HCT116 (cell line): Measurements from ENCODE around the gene DENND2A. TPM values are rescaled to one million over a fixed set of nuclear protein-coding genes. Genes with fewer than 3 reads are reported as not detected.

Experiments used
- ATAC-seq: fragments of 200-7000 bp; cut with Tn5 transposase; 2 replicates; pipeline ENCODE4 v1.9.1; 2020; ENCODE audit warnings: mild to moderate bottlenecking, moderate library complexity
- BruUV-seq: library from RNA; stranded (reverse); fragments of 400-500 nt; replicated peaks from 2 replicates; lab custom pipeline; 2021; lab: Mats Ljungman, UMichigan
- CTCF ChIA-PET: fragments of 300-600 bp; sonication (Branson Sonifier 250); formaldehyde crosslinking; loops from one replicate; lab custom pipeline; 2021; ENCODE audit warnings: antibody characterized with exemption; lab: Charles Lee
- POLR2A ChIA-PET: fragments of 300-600, 350-600 bp; sonication (Branson Sonifier 250); formaldehyde crosslinking; loops from one replicate; lab custom pipeline; 2021; ENCODE audit warnings: antibody characterized with exemption; lab: Charles Lee
- RAD21 ChIA-PET, 2 experiments: fragments of 300-600 bp; sonication (Branson Sonifier 250); formaldehyde crosslinking; loops; one replicate each; lab custom pipeline; 2023; ENCODE audit warnings: low total read pairs in 2 of 2; ENCODE audit not compliant: uncharacterized antibody in 2 of 2, unreplicated experiment in 2 of 2, low non-redundant PET in 1 of 2; lab: Charles Lee
- DNase-seq: peaks from one replicate; pipeline ENCODE4 v3.0.0-alpha.2; 2010; ENCODE audit warnings: low read depth, low spot score
- H2AFZ ChIP-seq: fragments of 200-600 bp; shearing (Covaris generic), sonication (generic); 2 replicates; pipeline ENCODE4 v1.6.1; 2017; ENCODE audit warnings: low read depth, mixed run types, mixed read lengths, antibody characterized with exemption, low read length; ENCODE audit not compliant: poor library complexity, severe bottlenecking
- H3K27ac ChIP-seq: 2 replicates; pipeline ENCODE4 v1.5.1; 2012; ENCODE audit warnings: low read depth, low read length
- H3K27me3 ChIP-seq: fragments of 200-600 bp; sonication (generic); 2 replicates; pipeline ENCODE4 v1.6.1; 2016; ENCODE audit warnings: mixed run types, low read length, mixed read lengths; ENCODE audit not compliant: insufficient read depth
- H3K36me3 ChIP-seq, 2 experiments: fragments of 200-500 bp in 1 of 2; fragments of 200-600 bp in 1 of 2; sonication (Bioruptor generic) in 1 of 2; sonication (generic) in 1 of 2; 2 replicates each; pipeline versions ENCODE4 v1.5.1 to v1.6.1; 2014 to 2016; ENCODE audit warnings: low read length in 2 of 2, inconsistent platforms in 1 of 2, mixed read lengths in 1 of 2, mixed run types in 1 of 2; ENCODE audit not compliant: insufficient read depth in 2 of 2, control insufficient read depth in 1 of 2
- H3K4me1 ChIP-seq, 2 experiments: fragments of 200-600 bp in 1 of 2; sonication (generic) in 1 of 2; 2 replicates each; pipeline versions ENCODE4 v1.5.1 to v1.6.1; 2012 to 2017; ENCODE audit warnings: low read length in 2 of 2, inconsistent platforms in 1 of 2, mild to moderate bottlenecking in 1 of 2, mixed read lengths in 1 of 2, mixed run types in 1 of 2, moderate library complexity in 1 of 2; ENCODE audit not compliant: insufficient read depth in 2 of 2, control insufficient read depth in 1 of 2
- H3K4me2 ChIP-seq: fragments of 200-600 bp; sonication (generic); 2 replicates; pipeline ENCODE4 v1.6.1; 2017; ENCODE audit warnings: mixed run types, low read length, mixed read lengths
- H3K4me3 ChIP-seq, 2 experiments: fragments of 200-600 bp in 1 of 2; sonication (generic) in 1 of 2; replicated peaks in 1 of 2; 2 replicates each; pipeline ENCODE4 v1.5.1; 2011 to 2016; ENCODE audit warnings: low read length in 2 of 2, control low read depth in 1 of 2, low read depth in 1 of 2, mild to moderate bottlenecking in 1 of 2, mixed read lengths in 1 of 2, mixed run types in 1 of 2
- H3K79me2 ChIP-seq: fragments of 200-600 bp; sonication (generic); 2 replicates; pipeline ENCODE4 v1.6.1; 2017; ENCODE audit warnings: mild to moderate bottlenecking, mixed run types, low read length, moderate library complexity, mixed read lengths; ENCODE audit not compliant: insufficient read depth
- H3K9ac ChIP-seq: fragments of 200-600 bp; sonication (generic); 2 replicates; pipeline ENCODE4 v1.6.1; 2016; ENCODE audit warnings: low read length, mixed read lengths
- H3K9me2 ChIP-seq: fragments of 200-600 bp; sonication (generic), shearing (Covaris generic); 2 replicates; pipeline ENCODE4 v1.6.1; 2017; ENCODE audit warnings: mixed run types, mild to moderate bottlenecking, moderate library complexity; ENCODE audit not compliant: insufficient read depth
- H3K9me3 ChIP-seq, 2 experiments: fragments of 200-500 bp in 1 of 2; fragments of 200-600 bp in 1 of 2; sonication (Bioruptor generic) in 1 of 2; sonication (generic) in 1 of 2; 2 replicates each; pipeline ENCODE4 v1.6.1; 2014 to 2017; ENCODE audit warnings: low read length in 2 of 2, mixed read lengths in 2 of 2, inconsistent platforms in 1 of 2, low read depth in 1 of 2, mild to moderate bottlenecking in 1 of 2, mixed run types in 1 of 2, moderate library complexity in 1 of 2; ENCODE audit not compliant: control insufficient read depth in 1 of 2, insufficient read depth in 1 of 2
- H4K20me1 ChIP-seq: fragments of 200-600 bp; sonication (generic), shearing (Covaris generic); 2 replicates; pipeline ENCODE4 v1.6.1; 2017; ENCODE audit warnings: mixed run types, mild to moderate bottlenecking, moderate library complexity; ENCODE audit not compliant: insufficient read depth
- CEBPB ChIP-seq: IDR thresholded peaks from 2 replicates; pipeline ENCODE4 v1.6.1; 2012; ENCODE audit warnings: low read depth
- ELF1 ChIP-seq: IDR thresholded peaks from 2 replicates; pipeline ENCODE4 v1.6.1; 2012; ENCODE audit warnings: low read depth, borderline replicate concordance
- FOSL1 ChIP-seq: IDR thresholded peaks from 2 replicates; pipeline ENCODE4 v1.6.1; 2012; ENCODE audit warnings: low read depth
- POLR2AphosphoS5 ChIP-seq: IDR thresholded peaks from 2 replicates; pipeline ENCODE4 v1.6.1; 2011; ENCODE audit warnings: mild to moderate bottlenecking, low read depth, low read length, moderate library complexity
- RAD21 ChIP-seq: IDR thresholded peaks from 2 replicates; pipeline ENCODE4 v1.6.1; 2012; ENCODE audit warnings: low read depth, mild to moderate bottlenecking
- SP1 ChIP-seq: IDR thresholded peaks from 2 replicates; pipeline ENCODE4 v1.6.1; 2012; ENCODE audit warnings: low read depth
- SRF ChIP-seq: IDR thresholded peaks from 2 replicates; pipeline ENCODE4 v1.6.1; 2012; ENCODE audit warnings: low read depth
- ZNF274 ChIP-seq: fragments of 200-500 bp; sonication (Bioruptor generic); IDR thresholded peaks from 2 replicates; pipeline ENCODE4 v1.6.1; 2014; ENCODE audit warnings: mild to moderate bottlenecking, low read depth, low read length, inconsistent platforms
- intact Hi-C: fragments of 100-400 bp; cut with micrococcal nuclease; formaldehyde crosslinking; loops from 2 replicates; pipeline ENCODE4 v1.10.0; 2022
- total RNA-seq: library from RNA; stranded (reverse); gene quantifications from one replicate; pipeline ENCODE4 v1.2.1, GENCODE V29; 2021; ENCODE audit not compliant: unreplicated experiment
- TF ChIP-seq, protein P1 (sequence below): IDR thresholded peaks from 2 replicates; pipeline ENCODE4 v1.6.1; 2012
- TF ChIP-seq, protein P2 (sequence below), 3 experiments: fragments of 200-600 bp in 1 of 3; sonication (generic) in 1 of 3; IDR thresholded peaks in 2 of 3; conservative IDR thresholded peaks in 1 of 3; 2 replicates each; pipeline ENCODE4 v1.5.1; 2012 to 2017; ENCODE audit warnings: low read depth in 2 of 3, low read length in 2 of 3, antibody characterized with exemption in 1 of 3, borderline replicate concordance in 1 of 3, control low read depth in 1 of 3, mild to moderate bottlenecking in 1 of 3, mixed read lengths in 1 of 3, mixed run types in 1 of 3, moderate library complexity in 1 of 3; ENCODE audit not compliant: insufficient read depth in 1 of 3

The DENND2A gene
- total RNA-seq, 1 experiment from 2014 or later, result 0.12 TPM

DNA sequence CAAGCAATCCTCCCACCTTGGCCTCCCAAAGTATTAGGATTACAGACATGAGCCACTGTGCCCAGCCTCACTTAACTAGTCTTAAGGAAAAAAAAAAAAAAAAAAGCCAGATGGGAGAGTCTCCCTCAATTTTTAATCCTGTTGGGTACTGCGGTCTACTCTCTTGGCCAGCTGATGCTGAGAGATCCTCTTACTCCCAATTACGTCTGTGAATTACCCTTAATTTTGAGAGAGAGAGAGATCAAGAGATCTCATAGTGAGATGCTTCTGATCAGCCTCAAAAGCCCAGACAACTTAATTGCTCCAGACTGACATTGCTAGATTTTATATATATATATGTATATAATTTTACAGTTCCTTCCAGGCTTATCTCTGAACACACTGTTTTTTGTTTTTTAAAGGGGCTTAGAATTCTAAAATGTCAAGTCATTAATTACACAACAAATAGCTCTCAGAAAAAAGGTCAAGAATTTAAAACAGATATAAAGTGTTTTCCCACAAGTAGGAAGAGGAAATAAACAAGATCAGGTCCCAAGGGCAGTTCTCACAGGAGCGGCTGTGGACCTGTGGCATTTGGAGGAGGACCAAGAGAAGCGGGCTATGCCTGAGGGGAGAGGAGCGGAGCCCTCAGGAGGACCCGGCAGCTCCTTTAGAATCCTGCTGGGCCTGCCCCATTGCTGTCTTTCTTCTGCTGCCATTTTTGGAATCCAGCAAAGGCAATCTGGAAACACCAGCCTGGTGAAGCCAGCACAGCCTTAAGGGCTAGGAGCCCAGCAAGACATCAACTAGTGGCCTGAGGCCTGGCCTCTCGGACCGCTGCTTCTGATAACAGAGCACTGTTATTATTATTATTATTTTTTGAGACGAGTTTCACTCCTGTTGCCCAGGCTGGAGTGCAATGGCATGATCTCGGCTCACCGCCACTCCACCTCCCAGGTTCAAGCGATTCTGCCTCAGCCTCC is 30.1 kb downstream of the DENND2A start:
- no peaks in the 10 kb centered on the region for H3K27me3 ChIP-seq
- H3K4me1 ChIP-seq, result peaks cover 0 to 5% of the 10 kb centered on the region in 2 experiments; a peak in 1 of 4 replicates
- H3K9me2 ChIP-seq, result no peaks in the 10 kb centered on the region
- ChIA-PET POLR2A (no interaction called here), RAD21 (no interaction called here), CTCF (no interaction called here)
- TF ChIP-seq ZNF274, result no peak
- TF ChIP-seq, protein P1, sequence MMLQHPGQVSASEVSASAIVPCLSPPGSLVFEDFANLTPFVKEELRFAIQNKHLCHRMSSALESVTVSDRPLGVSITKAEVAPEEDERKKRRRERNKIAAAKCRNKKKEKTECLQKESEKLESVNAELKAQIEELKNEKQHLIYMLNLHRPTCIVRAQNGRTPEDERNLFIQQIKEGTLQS, result no peak
- no peak for TF ChIP-seq RAD21
- no peak for TF ChIP-seq SRF
- TF ChIP-seq, protein P2, sequence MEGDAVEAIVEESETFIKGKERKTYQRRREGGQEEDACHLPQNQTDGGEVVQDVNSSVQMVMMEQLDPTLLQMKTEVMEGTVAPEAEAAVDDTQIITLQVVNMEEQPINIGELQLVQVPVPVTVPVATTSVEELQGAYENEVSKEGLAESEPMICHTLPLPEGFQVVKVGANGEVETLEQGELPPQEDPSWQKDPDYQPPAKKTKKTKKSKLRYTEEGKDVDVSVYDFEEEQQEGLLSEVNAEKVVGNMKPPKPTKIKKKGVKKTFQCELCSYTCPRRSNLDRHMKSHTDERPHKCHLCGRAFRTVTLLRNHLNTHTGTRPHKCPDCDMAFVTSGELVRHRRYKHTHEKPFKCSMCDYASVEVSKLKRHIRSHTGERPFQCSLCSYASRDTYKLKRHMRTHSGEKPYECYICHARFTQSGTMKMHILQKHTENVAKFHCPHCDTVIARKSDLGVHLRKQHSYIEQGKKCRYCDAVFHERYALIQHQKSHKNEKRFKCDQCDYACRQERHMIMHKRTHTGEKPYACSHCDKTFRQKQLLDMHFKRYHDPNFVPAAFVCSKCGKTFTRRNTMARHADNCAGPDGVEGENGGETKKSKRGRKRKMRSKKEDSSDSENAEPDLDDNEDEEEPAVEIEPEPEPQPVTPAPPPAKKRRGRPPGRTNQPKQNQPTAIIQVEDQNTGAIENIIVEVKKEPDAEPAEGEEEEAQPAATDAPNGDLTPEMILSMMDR (IDR thresholded peaks at IDR 0.05 in 2 of 3, conservative IDR thresholded peaks at IDR 0.05 in 1 of 3; ENCODE audit: borderline replicate concordance in 1 of 3, insufficient read depth in 1 of 3, low read depth in 2 of 3, low read length in 2 of 3), result no peak
- TF ChIP-seq CEBPB, result no peak
- TF ChIP-seq FOSL1, result no peak
- TF ChIP-seq POLR2AphosphoS5, result no peak
- TF ChIP-seq ELF1, result no peak
- TF ChIP-seq SP1, result no peak
- H3K4me2 ChIP-seq, result no peak overlapping the region
- BruUV-seq, result no TSS peak
- no peak overlapping the region for H3K4me3 ChIP-seq
- no peaks in the 10 kb centered on the region for H4K20me1 ChIP-seq
- DNase-seq (no peak), ATAC-seq (no peak)
- no peaks in the 10 kb centered on the region for H3K9me3 ChIP-seq
- intact Hi-C loops, result no loop called here
- H3K36me3 ChIP-seq, result no peaks in the 10 kb centered on the region
- no peak overlapping the region for H2AFZ ChIP-seq
- H3K79me2 ChIP-seq, result no peaks in the 10 kb centered on the region
- H3K27ac ChIP-seq, result no peak overlapping the region
- H3K9ac ChIP-seq, result no peak overlapping the region
